ENCODE results near the gene TST. TPM values are rescaled to one million over a fixed set of nuclear protein-coding genes. Genes with fewer than 3 reads are reported as not detected.

Gene TST
- total and polyA plus RNA-seq, 9 of the 15 experiments (the other 6 are each of a cell fraction or from before 2014, with no cell fraction given), result 1.4 to 26.9 (median 12.4) TPM

DNA sequence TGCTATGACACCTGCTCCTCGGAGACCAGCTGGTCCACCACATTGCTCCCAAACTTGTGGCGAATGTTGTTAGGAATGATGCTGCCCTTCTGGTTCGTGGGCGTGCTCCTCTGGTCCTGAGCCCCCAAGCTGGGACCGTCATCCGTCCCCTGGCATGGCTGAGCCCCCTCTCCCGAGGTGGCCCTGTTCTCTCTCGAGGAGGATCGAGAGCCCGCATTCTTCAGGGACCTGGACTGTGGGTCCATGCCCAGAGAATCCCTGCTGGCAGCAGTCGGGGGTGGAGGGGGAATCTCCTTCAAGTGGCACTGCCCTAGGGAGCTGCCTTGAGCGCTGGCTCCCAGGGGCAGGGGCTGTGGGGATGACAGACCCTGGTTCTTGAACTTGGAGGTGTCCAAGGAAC is 17.4 kb downstream of the TST start:
- intact Hi-C loops (cut with micrococcal nuclease), result no loop called here
- in situ Hi-C loops (cut with MboI), result no loop called here
- CTCF ChIA-PET (ENCODE audit: low intra/inter-chr PET ratio), result no interaction called here
- no peaks in the 10 kb centered on the region for H3K9me3 ChIP-seq (replicated peaks; ENCODE audit: control insufficient read depth, insufficient read depth, low read depth, low read length)
- no TSS peak for BruUV-seq (replicated peaks)
- TF ChIP-seq MTA3 (IDR thresholded peaks at IDR 0.05; ENCODE audit: borderline replicate concordance) (no peak), TAF7 (tag; IDR thresholded peaks at IDR 0.05) (no peak), CCAR2 (IDR thresholded peaks at IDR 0.05; ENCODE audit: low read depth, low read length) (no peak), ZNF140 (CRISPR knock-in tag; IDR thresholded peaks at IDR 0.05) (no peak), IRF2 (CRISPR knock-in tag; IDR thresholded peaks at IDR 0.05) (no peak), ZNF780A (CRISPR knock-in tag; IDR thresholded peaks at IDR 0.05) (no peak), HOXB6 (CRISPR knock-in tag; IDR thresholded peaks at IDR 0.05; ENCODE audit: borderline replicate concordance) (no peak), THAP7 (CRISPR knock-in tag; IDR thresholded peaks at IDR 0.05) (no peak), DIDO1 (tag; IDR thresholded peaks at IDR 0.05; ENCODE audit: low read depth) (no peak), ZNF586 (CRISPR knock-in tag; conservative IDR thresholded peaks at IDR 0.05) (no peak), CSDE1 (IDR thresholded peaks at IDR 0.05) (no peak), MED1 (CRISPR knock-in tag; IDR thresholded peaks at IDR 0.05; ENCODE audit: borderline replicate concordance) (no peak), PREB (CRISPR knock-in tag; IDR thresholded peaks at IDR 0.05) (no peak), POLR2AphosphoS2 (IDR thresholded peaks at IDR 0.05; ENCODE audit: low read length) (no peak), BRD4 (IDR thresholded peaks at IDR 0.05) (no peak), POLR2H (tag; IDR thresholded peaks at IDR 0.05; ENCODE audit: low read depth) (no peak)
- TF ChIP-seq, protein P1, sequence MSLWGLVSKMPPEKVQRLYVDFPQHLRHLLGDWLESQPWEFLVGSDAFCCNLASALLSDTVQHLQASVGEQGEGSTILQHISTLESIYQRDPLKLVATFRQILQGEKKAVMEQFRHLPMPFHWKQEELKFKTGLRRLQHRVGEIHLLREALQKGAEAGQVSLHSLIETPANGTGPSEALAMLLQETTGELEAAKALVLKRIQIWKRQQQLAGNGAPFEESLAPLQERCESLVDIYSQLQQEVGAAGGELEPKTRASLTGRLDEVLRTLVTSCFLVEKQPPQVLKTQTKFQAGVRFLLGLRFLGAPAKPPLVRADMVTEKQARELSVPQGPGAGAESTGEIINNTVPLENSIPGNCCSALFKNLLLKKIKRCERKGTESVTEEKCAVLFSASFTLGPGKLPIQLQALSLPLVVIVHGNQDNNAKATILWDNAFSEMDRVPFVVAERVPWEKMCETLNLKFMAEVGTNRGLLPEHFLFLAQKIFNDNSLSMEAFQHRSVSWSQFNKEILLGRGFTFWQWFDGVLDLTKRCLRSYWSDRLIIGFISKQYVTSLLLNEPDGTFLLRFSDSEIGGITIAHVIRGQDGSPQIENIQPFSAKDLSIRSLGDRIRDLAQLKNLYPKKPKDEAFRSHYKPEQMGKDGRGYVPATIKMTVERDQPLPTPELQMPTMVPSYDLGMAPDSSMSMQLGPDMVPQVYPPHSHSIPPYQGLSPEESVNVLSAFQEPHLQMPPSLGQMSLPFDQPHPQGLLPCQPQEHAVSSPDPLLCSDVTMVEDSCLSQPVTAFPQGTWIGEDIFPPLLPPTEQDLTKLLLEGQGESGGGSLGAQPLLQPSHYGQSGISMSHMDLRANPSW (CRISPR knock-in tag; IDR thresholded peaks at IDR 0.05), result no peak
- TF ChIP-seq, protein P2, sequence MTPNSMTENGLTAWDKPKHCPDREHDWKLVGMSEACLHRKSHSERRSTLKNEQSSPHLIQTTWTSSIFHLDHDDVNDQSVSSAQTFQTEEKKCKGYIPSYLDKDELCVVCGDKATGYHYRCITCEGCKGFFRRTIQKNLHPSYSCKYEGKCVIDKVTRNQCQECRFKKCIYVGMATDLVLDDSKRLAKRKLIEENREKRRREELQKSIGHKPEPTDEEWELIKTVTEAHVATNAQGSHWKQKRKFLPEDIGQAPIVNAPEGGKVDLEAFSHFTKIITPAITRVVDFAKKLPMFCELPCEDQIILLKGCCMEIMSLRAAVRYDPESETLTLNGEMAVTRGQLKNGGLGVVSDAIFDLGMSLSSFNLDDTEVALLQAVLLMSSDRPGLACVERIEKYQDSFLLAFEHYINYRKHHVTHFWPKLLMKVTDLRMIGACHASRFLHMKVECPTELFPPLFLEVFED (CRISPR knock-in tag; conservative IDR thresholded peaks at IDR 0.05), result no peak
- FAIRE-seq (no peak), DNase-seq (ENCODE audit: extremely low read depth in 1 of 4, low spot score in 3 of 4) (no peak), ATAC-seq (no peak)
- no peak overlapping the region for H3K4me3 ChIP-seq
- no peak overlapping the region for H2AFZ ChIP-seq (ENCODE audit: low read depth, low read length)
- H3K27ac ChIP-seq (ENCODE audit: extremely low read depth, low read depth, low read length), result no peak overlapping the region
- POLR2A ChIA-PET, result no interaction called here
- H3K9me1 ChIP-seq (ENCODE audit: control insufficient read depth, insufficient read depth, low read length), result no peaks in the 10 kb centered on the region
- H3K4me2 ChIP-seq (ENCODE audit: insufficient read depth, low read length), result no peak overlapping the region
- no peaks in the 10 kb centered on the region for H3K36me3 ChIP-seq (ENCODE audit: control insufficient read depth, insufficient read depth, low read length)
- no peak overlapping the region for H3K9ac ChIP-seq (ENCODE audit: insufficient read depth in 1 of 2, low read depth in 2 of 2, low read length in 2 of 2)
- no peaks in the 10 kb centered on the region for H4K20me1 ChIP-seq (replicated peaks; ENCODE audit: control insufficient read depth, insufficient read depth, low read length)
- H3K79me2 ChIP-seq (ENCODE audit: control insufficient read depth, insufficient read depth, low read length), result no peaks in the 10 kb centered on the region
- H3K4me1 ChIP-seq (replicated peaks in 1 of 2; ENCODE audit: control insufficient read depth in 2 of 2, insufficient read depth in 2 of 2, low read length in 2 of 2), result peaks cover 2 to 8% of the 10 kb centered on the region in 2 experiments; a peak in 3 of 5 replicates
- H3K27me3 ChIP-seq (ENCODE audit: control insufficient read depth in 2 of 2, insufficient read depth in 2 of 2, low read length in 2 of 2), result peaks cover under 1 to 2% of the 10 kb centered on the region in 2 experiments; a peak in 1 of 5 replicates
- 25% methylated on average over 10 of the region's 12 CpGs for WGBS (ENCODE audit: insufficient coverage, low coverage, missing lambda C conversion rate)

Measured in K562 (cell line).